ENCODE results near the gene INTS14.

The INTS14 gene

DNA sequence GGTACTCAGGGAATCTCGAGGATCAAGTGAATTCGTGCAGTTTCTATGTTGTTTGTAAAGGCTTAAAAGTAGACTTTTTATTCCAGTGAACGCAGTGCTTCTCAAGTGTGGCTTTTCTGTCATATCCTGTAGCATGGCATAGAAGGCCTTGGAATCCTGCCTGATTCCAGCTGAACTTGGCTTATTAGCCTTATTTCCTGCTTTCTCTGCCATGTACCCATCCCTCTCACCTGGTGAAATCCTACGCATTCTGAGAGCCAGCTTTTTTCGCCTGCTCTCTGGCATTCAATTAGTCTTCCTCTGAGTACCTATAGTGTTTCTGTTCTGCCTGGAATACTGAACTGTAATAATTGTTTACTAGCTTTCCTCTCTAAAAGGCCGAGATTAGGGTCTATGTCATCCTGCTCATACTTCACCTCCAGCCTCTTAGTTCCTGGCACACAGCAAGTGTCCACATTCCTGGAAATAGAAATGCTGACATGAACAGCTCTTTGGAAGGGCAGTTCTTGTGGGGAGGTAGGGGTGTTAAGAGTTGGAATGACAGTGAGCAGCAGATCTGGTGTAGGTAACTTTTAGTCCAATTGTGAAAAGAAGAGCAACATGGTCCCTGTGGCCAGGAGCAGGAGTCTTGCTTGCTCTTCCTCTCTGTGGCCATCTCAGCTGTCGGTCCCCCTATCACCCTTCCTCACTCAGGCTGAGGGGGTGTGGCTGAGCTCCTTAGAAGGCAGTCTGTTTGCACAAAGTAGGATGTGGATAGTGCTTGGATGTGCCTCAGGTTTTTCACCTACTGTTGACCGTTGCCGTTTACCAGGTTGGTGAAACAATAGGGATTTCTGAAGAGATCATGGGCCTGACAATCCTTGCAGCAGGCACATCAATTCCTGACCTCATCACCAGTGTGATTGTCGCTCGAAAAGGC, 41.2 kb upstream of the INTS14 start:
- no peak for DNase-seq (ENCODE audit: low read depth)
- no peak overlapping the region for H3K4me3 ChIP-seq (ENCODE audit: low read depth, low read length)
- TF ChIP-seq, protein P1, sequence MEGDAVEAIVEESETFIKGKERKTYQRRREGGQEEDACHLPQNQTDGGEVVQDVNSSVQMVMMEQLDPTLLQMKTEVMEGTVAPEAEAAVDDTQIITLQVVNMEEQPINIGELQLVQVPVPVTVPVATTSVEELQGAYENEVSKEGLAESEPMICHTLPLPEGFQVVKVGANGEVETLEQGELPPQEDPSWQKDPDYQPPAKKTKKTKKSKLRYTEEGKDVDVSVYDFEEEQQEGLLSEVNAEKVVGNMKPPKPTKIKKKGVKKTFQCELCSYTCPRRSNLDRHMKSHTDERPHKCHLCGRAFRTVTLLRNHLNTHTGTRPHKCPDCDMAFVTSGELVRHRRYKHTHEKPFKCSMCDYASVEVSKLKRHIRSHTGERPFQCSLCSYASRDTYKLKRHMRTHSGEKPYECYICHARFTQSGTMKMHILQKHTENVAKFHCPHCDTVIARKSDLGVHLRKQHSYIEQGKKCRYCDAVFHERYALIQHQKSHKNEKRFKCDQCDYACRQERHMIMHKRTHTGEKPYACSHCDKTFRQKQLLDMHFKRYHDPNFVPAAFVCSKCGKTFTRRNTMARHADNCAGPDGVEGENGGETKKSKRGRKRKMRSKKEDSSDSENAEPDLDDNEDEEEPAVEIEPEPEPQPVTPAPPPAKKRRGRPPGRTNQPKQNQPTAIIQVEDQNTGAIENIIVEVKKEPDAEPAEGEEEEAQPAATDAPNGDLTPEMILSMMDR (IDR thresholded peaks at IDR 0.05; ENCODE audit: insufficient read depth, low read depth, low read length, missing control alignments): no peak

DNA sequence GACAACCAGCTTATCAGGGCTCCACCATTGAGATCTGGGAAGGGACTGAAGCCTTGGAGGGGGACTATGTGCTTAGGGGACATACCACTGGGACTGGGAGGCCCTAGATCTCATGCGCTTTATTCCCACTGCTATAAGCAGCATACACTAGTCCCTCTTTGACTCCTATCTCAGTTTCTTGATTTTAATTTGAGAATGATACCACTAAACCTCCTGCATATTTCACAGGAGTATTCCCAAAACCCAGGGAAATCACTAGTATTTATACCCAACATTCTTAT, 40.1 kb upstream of the INTS14 start:
- TF ChIP-seq, protein P1 (IDR thresholded peaks at IDR 0.05; ENCODE audit: insufficient read depth, low read depth, low read length, missing control alignments): no peak
- no peak for DNase-seq (ENCODE audit: low read depth)
- H3K4me3 ChIP-seq (ENCODE audit: low read depth, low read length): no peak overlapping the region

- TF ChIP-seq, protein P1 (IDR thresholded peaks at IDR 0.05; ENCODE audit: insufficient read depth, low read depth, low read length, missing control alignments): no peak
- H3K4me3 ChIP-seq (ENCODE audit: low read depth, low read length): no peak overlapping the region
- no peak for DNase-seq (ENCODE audit: low read depth)
Measured at GRCh38 chr15:65650312-65651041, 39.5 kb upstream of the INTS14 start.

GRCh38 chr15:65646486-65646885, 35.6 kb upstream of the INTS14 start:
- TF ChIP-seq, protein P1 (IDR thresholded peaks at IDR 0.05; ENCODE audit: insufficient read depth, low read depth, low read length, missing control alignments): no peak
- no peak overlapping the region for H3K4me3 ChIP-seq (ENCODE audit: low read depth, low read length)
- no peak for DNase-seq (ENCODE audit: low read depth)

DNA sequence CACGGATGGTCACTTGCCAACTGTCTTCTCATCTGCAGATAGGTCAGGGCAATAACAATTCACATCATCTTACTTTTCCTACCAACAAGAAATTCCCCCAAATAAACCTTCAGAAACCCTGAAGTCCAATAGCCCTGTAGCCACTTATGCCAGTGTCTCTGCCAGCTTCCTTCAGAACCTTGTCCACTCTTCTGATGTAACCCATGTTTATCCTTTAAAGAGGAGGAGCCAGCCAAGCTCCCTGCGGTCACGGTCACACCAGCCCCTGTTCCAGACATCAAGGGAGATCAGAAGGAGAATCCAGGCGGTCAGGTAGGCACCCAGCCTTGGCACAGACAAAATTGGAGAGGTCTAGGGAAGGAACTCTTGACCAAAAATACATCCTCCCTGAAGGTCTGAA, 34.5 kb upstream of the INTS14 start:
- no peak for DNase-seq (ENCODE audit: low read depth)
- no peak overlapping the region for H3K4me3 ChIP-seq (ENCODE audit: low read depth, low read length)
- TF ChIP-seq, protein P1 (IDR thresholded peaks at IDR 0.05; ENCODE audit: insufficient read depth, low read depth, low read length, missing control alignments): no peak

DNA sequence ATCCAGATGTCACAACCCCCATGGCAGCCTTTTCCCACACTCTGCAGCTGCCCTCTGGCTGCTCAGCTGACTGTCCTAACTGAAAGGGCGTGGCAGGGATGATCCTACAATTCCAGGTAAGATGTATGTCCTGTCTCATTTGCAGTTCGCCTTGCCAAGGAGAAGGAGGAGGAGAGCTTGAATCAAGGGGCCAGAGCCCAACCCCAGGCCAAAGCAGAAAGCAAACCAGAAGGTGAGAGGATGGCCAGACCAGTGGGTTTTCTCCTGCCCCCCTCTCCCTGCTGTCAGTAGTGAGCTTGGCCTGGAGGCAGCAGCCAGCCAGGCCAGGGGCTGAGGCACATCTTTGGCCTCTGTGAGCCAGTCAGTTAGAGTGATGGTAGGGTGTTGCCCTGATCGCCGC, 33.4 kb upstream of the INTS14 start:
- no peak overlapping the region for H3K4me3 ChIP-seq (ENCODE audit: low read depth, low read length)
- TF ChIP-seq, protein P1 (IDR thresholded peaks at IDR 0.05; ENCODE audit: insufficient read depth, low read depth, low read length, missing control alignments): no peak
- no peak for DNase-seq (ENCODE audit: low read depth)

Measured in GM12865 (cell line).